Astrocyte (in vitro differentiated cells and primary cell): Measurements from ENCODE around the gene DEPP1. TPM values are rescaled to one million over a fixed set of nuclear protein-coding genes. Genes with fewer than 3 reads are reported as not detected.

Experiments
- DNase-seq: peaks from one replicate; pipeline ENCODE4 v3.0.0-alpha.2; 2010; ENCODE audit warnings: low read depth
- FAIRE-seq: peaks from 2 replicates; lab custom pipeline; 2011; peaks lifted over from hg19 to GRCh38; lab: Jason Lieb, UNC
- H2AFZ ChIP-seq: 2 replicates; pipeline ENCODE4 v1.6.0; 2012; ENCODE audit warnings: low read depth, low read length, inconsistent platforms
- H3K27ac ChIP-seq: 2 replicates; pipeline ENCODE4 v1.5.1; 2011; ENCODE audit warnings: low read depth, low read length, inconsistent platforms
- H3K27me3 ChIP-seq: 2 replicates; pipeline ENCODE4 v1.6.0; 2011; ENCODE audit warnings: low read length, inconsistent platforms; ENCODE audit not compliant: insufficient read depth
- H3K36me3 ChIP-seq: 2 replicates; pipeline ENCODE4 v1.5.1; 2011; ENCODE audit warnings: low read length, inconsistent platforms; ENCODE audit not compliant: insufficient read depth
- H3K4me1 ChIP-seq: 2 replicates; pipeline ENCODE4 v1.5.1; 2011; ENCODE audit warnings: low read length, inconsistent platforms; ENCODE audit not compliant: insufficient read depth
- H3K4me2 ChIP-seq: 2 replicates; pipeline ENCODE4 v1.6.0; 2012; ENCODE audit warnings: low read length, inconsistent platforms
- H3K4me3 ChIP-seq: 2 replicates; pipeline ENCODE4 v1.5.1; 2011; ENCODE audit warnings: low read depth, mild to moderate bottlenecking, low read length, inconsistent platforms; ENCODE audit not compliant: insufficient read depth
- H3K79me2 ChIP-seq: 2 replicates; pipeline ENCODE4 v1.6.0; 2012; ENCODE audit warnings: mild to moderate bottlenecking, low read length, inconsistent platforms; ENCODE audit not compliant: insufficient read depth
- H3K9ac ChIP-seq: 2 replicates; pipeline ENCODE4 v1.6.0; 2012; ENCODE audit warnings: mild to moderate bottlenecking, low read length, inconsistent platforms
- H3K9me3 ChIP-seq: 2 replicates; pipeline ENCODE4 v1.5.1; 2012; ENCODE audit warnings: low read depth, mild to moderate bottlenecking, low read length, inconsistent platforms; ENCODE audit not compliant: insufficient read depth
- H4K20me1 ChIP-seq: 2 replicates; pipeline ENCODE4 v1.6.0; 2012; ENCODE audit warnings: low read length, inconsistent platforms; ENCODE audit not compliant: insufficient read depth
- H3K27ac Mint-ChIP-seq: one replicate; pipeline ENCODE4 v1.8.0; 2021; ENCODE audit warnings: mild to moderate bottlenecking, mixed read lengths; ENCODE audit not compliant: unreplicated experiment
- H3K27me3 Mint-ChIP-seq: one replicate; pipeline ENCODE4 v1.8.0; 2021; ENCODE audit warnings: low read depth, mixed read lengths; ENCODE audit not compliant: unreplicated experiment
- H3K36me3 Mint-ChIP-seq: one replicate; pipeline ENCODE4 v1.8.0; 2021; ENCODE audit warnings: low read depth, mixed read lengths; ENCODE audit not compliant: unreplicated experiment
- H3K4me1 Mint-ChIP-seq: one replicate; pipeline ENCODE4 v1.8.0; 2021; ENCODE audit warnings: low read depth, mixed read lengths; ENCODE audit not compliant: unreplicated experiment
- H3K4me3 Mint-ChIP-seq: one replicate; pipeline ENCODE4 v1.8.0; 2021; ENCODE audit warnings: mild to moderate bottlenecking, moderate library complexity, mixed read lengths; ENCODE audit not compliant: unreplicated experiment
- H3K9me3 Mint-ChIP-seq: one replicate; pipeline ENCODE4 v1.8.0; 2021; ENCODE audit warnings: mild to moderate bottlenecking, mixed read lengths; ENCODE audit not compliant: unreplicated experiment
- EZH2 ChIP-seq: IDR thresholded peaks from 2 replicates; pipeline ENCODE4 v1.6.1; 2012; ENCODE audit warnings: mild to moderate bottlenecking, low read length, inconsistent platforms; ENCODE audit not compliant: insufficient read depth
- total RNA-seq: library from RNA; stranded (reverse); gene quantifications from 2 replicates; pipeline ENCODE4 v1.2.1, GENCODE V29; 2021
- TF ChIP-seq, protein P1 (sequence below): IDR thresholded peaks from 2 replicates; pipeline ENCODE4 v1.5.1; 2011; ENCODE audit warnings: low read depth, mild to moderate bottlenecking, inconsistent platforms, low read length, moderate library complexity; ENCODE audit not compliant: insufficient read depth

Gene DEPP1
- total RNA-seq, 1 donor from 2014 or later, result 6.6 TPM

DNA sequence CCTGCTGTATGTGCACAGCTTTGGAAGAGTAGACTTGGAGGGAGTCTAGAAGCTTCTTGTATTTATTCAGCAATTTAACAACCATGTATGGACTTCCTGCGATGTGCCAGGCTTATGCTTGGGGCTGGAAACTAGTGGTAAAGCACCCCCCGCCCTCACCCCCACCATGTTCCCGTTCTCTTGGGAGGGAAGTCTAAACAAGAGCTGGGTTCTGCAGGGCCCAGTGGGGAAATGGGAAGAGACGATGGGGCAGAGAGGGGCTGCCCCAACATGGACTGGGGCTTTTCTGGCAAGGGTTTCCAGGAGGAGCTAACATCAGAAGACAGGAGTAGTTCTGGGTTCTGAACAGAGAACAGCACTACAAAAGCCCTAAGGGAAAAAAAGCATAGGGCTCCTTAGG, 11.0 kb downstream of the DEPP1 start:
- DNase-seq (no peak), FAIRE-seq (no peak)
- TF ChIP-seq, protein P1, sequence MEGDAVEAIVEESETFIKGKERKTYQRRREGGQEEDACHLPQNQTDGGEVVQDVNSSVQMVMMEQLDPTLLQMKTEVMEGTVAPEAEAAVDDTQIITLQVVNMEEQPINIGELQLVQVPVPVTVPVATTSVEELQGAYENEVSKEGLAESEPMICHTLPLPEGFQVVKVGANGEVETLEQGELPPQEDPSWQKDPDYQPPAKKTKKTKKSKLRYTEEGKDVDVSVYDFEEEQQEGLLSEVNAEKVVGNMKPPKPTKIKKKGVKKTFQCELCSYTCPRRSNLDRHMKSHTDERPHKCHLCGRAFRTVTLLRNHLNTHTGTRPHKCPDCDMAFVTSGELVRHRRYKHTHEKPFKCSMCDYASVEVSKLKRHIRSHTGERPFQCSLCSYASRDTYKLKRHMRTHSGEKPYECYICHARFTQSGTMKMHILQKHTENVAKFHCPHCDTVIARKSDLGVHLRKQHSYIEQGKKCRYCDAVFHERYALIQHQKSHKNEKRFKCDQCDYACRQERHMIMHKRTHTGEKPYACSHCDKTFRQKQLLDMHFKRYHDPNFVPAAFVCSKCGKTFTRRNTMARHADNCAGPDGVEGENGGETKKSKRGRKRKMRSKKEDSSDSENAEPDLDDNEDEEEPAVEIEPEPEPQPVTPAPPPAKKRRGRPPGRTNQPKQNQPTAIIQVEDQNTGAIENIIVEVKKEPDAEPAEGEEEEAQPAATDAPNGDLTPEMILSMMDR, result no peak
- TF ChIP-seq EZH2, result no peak
- no peaks in the 10 kb centered on the region for H4K20me1 ChIP-seq
- no peaks in the 10 kb centered on the region for H3K9me3 ChIP-seq
- H3K9ac ChIP-seq, result no peak overlapping the region
- H3K4me1 Mint-ChIP-seq, result peaks cover 53% of the 10 kb centered on the region
- no peak overlapping the region for H3K4me3 Mint-ChIP-seq
- no peak overlapping the region for H3K4me2 ChIP-seq
- no peaks in the 10 kb centered on the region for H3K79me2 ChIP-seq
- peaks cover 16% of the 10 kb centered on the region for H3K36me3 Mint-ChIP-seq
- peaks cover 22% of the 10 kb centered on the region for H3K4me1 ChIP-seq
- H3K27ac Mint-ChIP-seq, result no peak overlapping the region
- H3K27me3 Mint-ChIP-seq, result no peaks in the 10 kb centered on the region
- no peaks in the 10 kb centered on the region for H3K9me3 Mint-ChIP-seq
- no peak overlapping the region for H2AFZ ChIP-seq
- H3K27ac ChIP-seq, result no peak overlapping the region
- no peaks in the 10 kb centered on the region for H3K27me3 ChIP-seq
- no peak overlapping the region for H3K4me3 ChIP-seq
- H3K36me3 ChIP-seq, result no peaks in the 10 kb centered on the region

DNA sequence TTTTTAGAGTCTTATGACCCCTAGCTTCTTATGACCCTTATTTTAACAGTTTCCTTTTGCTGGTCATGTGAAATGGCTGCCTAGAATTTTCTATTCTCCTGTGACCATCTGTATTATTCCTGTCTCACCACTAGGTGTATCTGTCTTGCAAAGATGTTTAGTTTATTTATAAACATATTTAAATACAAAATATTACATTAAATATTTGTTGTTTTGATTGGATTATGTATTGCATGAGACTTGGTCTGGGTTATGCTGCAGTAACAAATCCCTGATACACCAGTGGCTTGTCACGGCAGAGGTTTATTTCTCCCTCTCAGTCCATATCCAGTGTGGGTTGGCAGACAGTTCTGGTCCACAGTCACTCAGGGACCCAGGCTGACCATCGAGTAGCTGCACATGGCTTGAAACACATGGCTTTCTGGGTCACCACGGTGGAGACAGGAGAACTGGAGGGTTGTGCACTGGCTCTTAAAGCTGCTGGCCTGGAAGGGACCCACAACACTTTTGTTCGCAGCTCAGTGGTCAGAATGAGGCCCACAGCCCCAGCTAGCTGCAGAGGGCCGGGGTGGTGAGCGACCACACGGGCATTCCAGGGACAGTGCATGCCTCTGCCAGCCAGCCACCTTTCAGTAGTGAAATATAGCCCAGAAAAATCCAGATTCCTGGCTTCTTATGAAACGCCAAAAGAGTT, 11.6 kb downstream of the DEPP1 start:
- Histone ChIP-seq H3K9ac (no peak overlapping the region), H3K79me2 (no peaks in the 10 kb centered on the region), H3K9me3 (no peaks in the 10 kb centered on the region), H3K4me2 (no peak overlapping the region), H3K27ac (no peak overlapping the region), H3K4me1 (peaks cover 22% of the 10 kb centered on the region), H4K20me1 (no peaks in the 10 kb centered on the region), H3K4me3 (no peak overlapping the region), H3K27me3 (no peaks in the 10 kb centered on the region), H2AFZ (no peak overlapping the region), H3K36me3 (no peaks in the 10 kb centered on the region)
- Mint-ChIP-seq H3K36me3 (peaks cover 10% of the 10 kb centered on the region), H3K4me1 (peaks cover 58% of the 10 kb centered on the region), H3K9me3 (no peaks in the 10 kb centered on the region), H3K4me3 (no peak overlapping the region), H3K27ac (no peak overlapping the region), H3K27me3 (no peaks in the 10 kb centered on the region)
- FAIRE-seq (no peak), DNase-seq (no peak)
- no peak for TF ChIP-seq EZH2
- TF ChIP-seq, protein P1, result peak; percentile 25

DNA sequence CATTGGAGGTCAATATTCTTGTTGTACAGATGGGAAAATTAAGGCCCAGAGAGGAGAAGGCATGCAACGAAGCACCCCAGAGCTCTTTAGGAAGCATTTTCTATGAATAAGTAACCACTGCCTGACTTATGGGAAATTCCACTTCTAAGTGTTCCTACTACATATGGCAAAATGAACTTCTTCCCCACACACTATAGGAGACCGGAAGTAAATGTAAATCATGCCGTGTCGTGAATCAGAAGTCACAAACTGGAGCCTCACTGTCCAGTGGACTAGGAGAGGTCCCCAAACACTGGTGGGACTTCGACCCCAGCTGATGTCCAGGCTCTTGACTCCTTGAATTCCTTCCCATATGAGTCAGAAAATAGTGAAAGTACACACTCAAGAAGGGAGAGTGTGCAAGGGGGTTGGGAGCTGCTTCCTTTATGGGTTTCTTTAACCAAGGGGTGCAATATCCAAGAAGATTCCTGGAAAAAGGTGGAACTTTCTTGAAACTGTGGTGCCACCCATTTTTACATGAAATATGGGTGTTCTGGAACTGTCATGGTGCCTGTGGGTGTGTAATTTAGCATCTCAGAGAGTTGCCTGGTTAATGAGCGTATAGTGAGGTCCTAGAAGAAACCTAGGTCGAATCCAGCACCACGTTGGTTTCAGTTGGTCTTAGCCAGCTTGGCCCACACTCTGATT, 12.3 kb downstream of the DEPP1 start:
- H3K4me1 ChIP-seq, result peaks cover 22% of the 10 kb centered on the region
- FAIRE-seq, result no peak
- peaks cover 8% of the 10 kb centered on the region for H3K36me3 Mint-ChIP-seq
- H3K27me3 ChIP-seq, result no peaks in the 10 kb centered on the region
- H3K79me2 ChIP-seq, result no peaks in the 10 kb centered on the region
- H3K27ac Mint-ChIP-seq, result peak overlapping the region; percentile 68
- no peak overlapping the region for H3K27ac ChIP-seq
- no peaks in the 10 kb centered on the region for H3K27me3 Mint-ChIP-seq
- peak overlapping the region; percentile 2 for H3K4me3 Mint-ChIP-seq
- no peak overlapping the region for H3K9ac ChIP-seq
- no peaks in the 10 kb centered on the region for H4K20me1 ChIP-seq
- DNase-seq, result no peak
- peaks cover 63% of the 10 kb centered on the region for H3K4me1 Mint-ChIP-seq
- H3K4me2 ChIP-seq, result peak overlapping the region; percentile 8
- H3K36me3 ChIP-seq, result no peaks in the 10 kb centered on the region
- H3K4me3 ChIP-seq, result no peak overlapping the region
- no peaks in the 10 kb centered on the region for H3K9me3 Mint-ChIP-seq
- H2AFZ ChIP-seq, result no peak overlapping the region
- TF ChIP-seq, protein P1, result no peak
- TF ChIP-seq EZH2, result no peak
- H3K9me3 ChIP-seq, result no peaks in the 10 kb centered on the region
